Stimulated activated CD8-positive, alpha-beta memory T cell treated with anti-CD3 and anti-CD28 coated beads, Interleukin-7, amount 100 ng/mL, for 1 hour (primary cell): ENCODE results near the gene MAP2K6.

ENCODE experiments used
- DNase-seq, 2 donors: peaks; one replicate each; pipeline ENCODE4 v3.0.0-alpha.2; 2020; ENCODE audit warnings: low read depth in 2 of 2

MAP2K6 gene

GRCh38 chr17:69492410-69493071, 78.0 kb downstream of the MAP2K6 start:
- DNase-seq, result no peak

DNA sequence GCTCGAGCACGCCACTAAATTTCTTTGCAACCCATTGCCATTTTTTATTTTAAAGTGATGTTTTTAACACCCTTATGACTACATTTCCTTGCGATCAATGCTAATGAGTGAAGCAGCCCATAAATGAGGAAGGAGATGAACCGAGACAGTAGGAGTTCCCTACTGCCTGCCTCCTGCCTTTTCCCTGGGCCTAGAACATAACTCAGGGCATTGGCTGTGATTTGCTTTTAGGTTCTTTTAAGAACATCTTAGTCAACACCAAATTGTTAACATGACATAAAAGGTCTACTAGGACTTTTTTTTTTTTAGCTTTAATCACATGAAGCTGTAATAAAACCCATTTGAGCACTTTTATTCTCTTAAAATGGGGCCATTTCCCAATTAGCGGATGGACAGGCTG, 81.3 kb downstream of the MAP2K6 start:
- DNase-seq, result no peak

GRCh38 chr17:69497161-69497560, 82.7 kb downstream of the MAP2K6 start:
- DNase-seq, result no peak

DNA sequence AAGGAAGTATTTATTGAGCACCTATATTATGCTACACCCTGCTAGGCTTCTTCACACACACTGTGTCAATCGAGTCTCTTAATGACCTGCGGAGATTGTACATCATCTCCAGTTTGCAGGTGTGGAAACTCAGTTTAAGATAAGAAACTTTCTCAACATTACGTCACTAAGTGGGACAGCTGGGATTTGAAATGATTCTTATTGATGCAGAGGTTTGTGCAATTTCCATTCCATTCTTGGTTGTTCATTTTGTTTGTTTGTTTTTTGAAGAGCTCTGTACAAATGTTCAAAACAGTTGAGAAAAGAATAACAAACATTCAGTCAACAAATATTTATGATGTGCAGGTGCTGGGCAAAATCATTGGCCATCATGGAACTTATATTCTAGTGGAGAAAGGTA, 84.8 kb downstream of the MAP2K6 start:
- DNase-seq, result no peak

DNA sequence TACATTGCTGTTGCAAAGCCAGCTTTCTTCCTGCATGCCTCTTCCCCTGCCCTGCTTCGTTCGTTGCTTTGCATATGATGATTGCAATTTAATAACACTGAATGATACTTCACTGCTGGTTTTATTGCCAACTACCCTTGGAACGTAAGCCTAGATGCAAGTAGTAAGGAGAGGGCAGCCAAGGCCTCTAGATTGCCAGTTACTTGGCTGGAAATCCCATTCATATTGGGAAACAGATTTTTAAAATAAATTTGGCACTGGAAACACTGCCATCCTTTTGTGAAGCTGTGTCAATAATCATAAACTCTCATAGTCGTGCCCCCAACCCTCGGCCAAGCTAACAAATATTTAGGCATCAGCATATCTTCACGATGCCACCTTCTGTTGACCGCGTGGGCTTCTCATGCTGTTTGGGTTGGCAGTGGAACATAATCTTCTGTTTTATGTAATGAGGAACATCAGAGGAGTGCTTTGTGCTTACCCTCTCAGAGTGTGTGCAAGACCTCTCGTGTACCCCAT, 86.5 kb downstream of the MAP2K6 start:
- DNase-seq, result no peak

DNA sequence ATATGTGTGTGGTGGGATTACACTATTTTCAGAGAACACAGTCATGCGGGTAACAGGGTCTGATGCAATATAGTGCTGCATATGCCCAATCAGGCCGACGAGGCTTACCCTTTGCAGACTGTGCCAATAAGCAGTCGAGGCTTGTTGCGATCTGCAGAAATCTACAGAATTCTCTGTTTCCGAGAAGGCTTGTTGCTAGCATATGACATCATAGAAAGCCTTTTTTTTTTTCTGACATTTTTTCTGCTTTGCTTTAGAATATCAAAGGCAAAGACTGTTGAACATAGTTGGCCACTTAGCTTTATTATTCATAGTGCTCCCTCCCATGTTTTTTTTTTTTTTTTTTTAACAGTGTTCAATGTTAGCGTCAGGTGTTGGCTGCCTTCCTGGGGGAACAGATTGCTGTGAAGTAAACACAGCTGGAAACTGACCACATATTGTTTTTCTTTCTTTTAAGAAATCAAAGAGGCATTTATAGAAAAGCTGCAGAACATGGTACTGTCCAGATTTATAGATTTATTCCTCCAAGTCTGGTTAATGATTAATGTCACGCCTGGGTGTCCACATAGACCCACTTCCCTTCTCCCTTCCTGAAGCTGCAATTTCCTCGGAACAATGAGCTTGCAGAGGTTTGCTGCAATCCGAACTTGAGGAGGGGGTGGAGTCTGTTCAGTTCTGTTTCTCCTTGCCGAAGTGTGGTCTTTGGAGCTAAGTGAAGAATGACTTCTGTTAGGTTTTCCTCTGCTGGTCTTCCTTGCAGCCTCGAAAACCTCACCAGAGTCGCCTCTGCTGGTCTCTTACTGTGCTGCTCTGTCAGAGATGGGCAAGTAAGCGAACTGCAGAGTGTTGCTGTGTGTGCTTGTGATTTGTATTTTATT, 87.3 kb downstream of the MAP2K6 start:
- DNase-seq, result no peak

- no peak for DNase-seq
Measured at GRCh38 chr17:69503711-69504110, 89.2 kb downstream of the MAP2K6 start.

GRCh38 chr17:69505740-69506139, 91.2 kb downstream of the MAP2K6 start:
- no peak for DNase-seq

GRCh38 chr17:69506489-69506888, 92.0 kb downstream of the MAP2K6 start:
- no peak for DNase-seq

DNA sequence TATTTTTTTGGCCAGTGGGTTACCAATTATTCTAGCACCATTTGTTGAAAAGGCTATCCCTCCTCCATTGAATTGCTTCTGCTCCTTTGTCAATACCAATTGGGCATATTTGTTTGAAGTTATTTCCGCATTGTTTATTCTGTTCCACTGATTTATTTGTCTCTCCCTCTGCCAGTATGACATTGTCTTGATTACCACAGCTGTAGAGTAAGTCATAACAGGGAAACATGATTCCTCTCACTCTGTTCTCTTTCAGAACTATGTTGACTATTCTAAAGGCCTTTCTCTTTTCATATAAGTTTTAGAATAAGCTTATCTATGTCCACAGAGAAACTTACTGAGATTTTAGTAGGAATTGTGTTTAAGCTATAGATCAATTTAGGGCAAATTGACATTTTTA, 94.3 kb downstream of the MAP2K6 start:
- no peak for DNase-seq

- DNase-seq, result no peak
Measured at GRCh38 chr17:69511250-69511649, 96.8 kb downstream of the MAP2K6 start.

DNA sequence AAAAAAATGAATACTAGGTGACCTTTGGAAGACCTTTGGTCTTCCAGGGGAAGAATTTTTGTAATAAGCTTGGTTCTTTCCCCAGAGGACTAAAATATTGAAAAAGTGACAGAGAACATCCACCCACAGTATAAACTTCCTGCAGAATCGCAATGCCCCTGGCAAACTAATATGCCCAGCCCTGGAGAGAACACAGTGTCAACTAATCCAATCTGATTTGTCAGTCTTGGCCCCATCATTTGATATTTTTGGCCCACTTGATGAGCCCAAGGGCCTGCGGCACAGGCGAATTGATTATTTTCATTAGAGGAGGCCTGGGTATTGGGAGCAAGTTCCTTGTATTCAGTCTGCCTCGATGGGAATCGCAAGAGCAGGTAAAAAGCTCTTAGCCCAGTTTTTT, 98.4 kb downstream of the MAP2K6 start:
- no peak for DNase-seq

- DNase-seq, result no peak
Measured at GRCh38 chr17:69516225-69516624, 101.7 kb downstream of the MAP2K6 start.

DNA sequence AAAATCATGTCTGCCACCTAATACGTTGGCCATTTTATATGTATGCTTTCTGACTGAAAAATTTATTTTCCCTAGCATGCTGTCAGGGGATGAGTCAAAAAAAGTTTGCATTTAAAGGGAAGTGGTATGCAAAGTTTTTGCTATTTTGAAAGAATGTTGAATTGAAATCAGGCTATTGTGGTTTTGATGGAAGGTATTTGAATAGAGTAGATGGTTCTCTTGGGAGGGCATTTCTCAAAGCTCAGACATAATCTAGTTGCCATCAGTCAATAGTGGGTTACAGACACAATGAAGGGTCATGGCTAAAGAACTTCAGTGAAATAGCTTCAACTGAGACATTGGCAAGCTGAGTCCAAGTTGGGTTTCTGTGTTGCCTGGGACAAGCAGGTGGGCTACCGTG, 102.4 kb downstream of the MAP2K6 start:
- DNase-seq, result no peak

DNA sequence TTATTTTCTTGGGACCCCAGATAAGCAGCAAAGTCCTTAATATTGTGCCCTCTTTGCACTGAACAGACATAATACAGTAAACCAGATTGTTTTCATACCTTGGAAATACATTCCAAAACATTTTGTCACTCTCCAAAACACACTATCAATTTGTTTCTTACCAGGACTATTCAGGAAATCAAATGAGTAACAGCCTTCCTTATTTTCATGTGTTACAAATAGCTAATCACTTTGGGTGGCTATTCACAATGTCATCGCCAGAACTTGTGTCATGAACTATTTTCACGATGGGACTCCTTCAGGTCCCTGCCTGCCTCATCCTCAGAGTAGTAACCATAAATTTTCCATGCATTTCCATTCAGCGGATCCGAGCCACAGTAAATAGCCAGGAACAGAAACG, 104.5 kb downstream of the MAP2K6 start:
- no peak for DNase-seq

GRCh38 chr17:69523244-69523861, 108.9 kb downstream of the MAP2K6 start:
- no peak for DNase-seq

GRCh38 chr17:69524854-69525253, 110.4 kb downstream of the MAP2K6 start:
- DNase-seq, result no peak

- DNase-seq, result no peak
Measured at GRCh38 chr17:69525920-69526841, 111.7 kb downstream of the MAP2K6 start.

GRCh38 chr17:69528035-69528434, 113.5 kb downstream of the MAP2K6 start:
- DNase-seq, result no peak

- no peak for DNase-seq
Measured at GRCh38 chr17:69533481-69534234, 119.2 kb downstream of the MAP2K6 start.

DNA sequence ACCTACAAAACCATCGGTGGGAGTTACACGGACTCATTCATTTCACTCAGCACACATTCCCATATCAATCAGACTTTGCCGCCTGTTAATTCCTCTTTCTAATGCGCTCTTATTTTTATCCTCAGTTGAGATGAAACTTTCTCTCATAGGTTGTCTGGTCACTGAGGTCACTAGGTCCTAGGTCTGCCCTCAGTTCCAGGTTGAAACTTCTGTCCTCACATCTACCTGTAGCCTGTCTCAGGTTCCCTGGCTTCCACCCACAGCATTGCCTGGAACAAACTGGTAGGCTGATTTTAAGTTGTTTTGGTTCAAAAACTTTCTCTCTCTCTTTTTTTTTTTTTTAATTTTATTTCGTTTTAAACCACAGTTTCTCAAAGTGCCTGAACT, 119.7 kb downstream of the MAP2K6 start:
- no peak for DNase-seq
